Measurements from ENCODE around the gene L3MBTL3.

The L3MBTL3 gene

GRCh38 chr6:130178692-130179091 lies 160.3 kb downstream of the L3MBTL3 start:
- no peak for DNase-seq (ENCODE audit: low read depth in 3 of 3, low spot score in 1 of 3)

- DNase-seq (ENCODE audit: low read depth in 3 of 3, low spot score in 1 of 3) = no peak
These were observed 164.1 kb downstream of the L3MBTL3 start for GRCh38 chr6:130182466-130182865.

- DNase-seq (ENCODE audit: low read depth in 3 of 3, low spot score in 1 of 3) = no peak
These were observed 165.2 kb downstream of the L3MBTL3 start for GRCh38 chr6:130183271-130184222.

- DNase-seq (ENCODE audit: low read depth in 3 of 3, low spot score in 1 of 3) = no peak
These were observed 167.3 kb downstream of the L3MBTL3 start for GRCh38 chr6:130185658-130186057.

GRCh38 chr6:130187335-130188206 lies 169.2 kb downstream of the L3MBTL3 start:
- DNase-seq (ENCODE audit: low read depth in 3 of 3, low spot score in 1 of 3) = no peak

GRCh38 chr6:130188207-130188899 lies 170.0 kb downstream of the L3MBTL3 start:
- no peak for DNase-seq (ENCODE audit: low read depth in 3 of 3, low spot score in 1 of 3)

- DNase-seq (ENCODE audit: low read depth in 3 of 3, low spot score in 1 of 3) = no peak
These were observed 171.4 kb downstream of the L3MBTL3 start for GRCh38 chr6:130189531-130190397.

Data from stimulated activated CD4-positive, alpha-beta T cell treated with anti-CD3 and anti-CD28 coated beads, TNF-alpha, amount 100 ng/mL, for 1 hour (primary cell).